Gastrocnemius medialis (tissue), 4 donors: ENCODE results near the gene GRIFIN. TPM values are rescaled to one million over a fixed set of nuclear protein-coding genes. Genes with fewer than 3 reads are reported as not detected.
"Not testable (repeated sequence)": the region's sequence is repeated elsewhere in the genome, so short reads cannot be mapped to it uniquely, and the experiment has no call there.

Experiments used
- ATAC-seq, 2 donors: fragments of 150-250 bp; one replicate each; pipeline ENCODE4 v1.9.1; 2016
- DNase-seq, 2 donors: peaks; one replicate each; pipeline ENCODE4 v3.0.0-alpha.2; 2019
- H3K27ac ChIP-seq, 4 donors: fragments of 200-600 bp; sonication (generic); 1 replicate in 1 of 4; 2 replicates in 3 of 4; pipeline ENCODE4 v1.5.1; 2016 to 2018; ENCODE audit warnings: mild to moderate bottlenecking in 2 of 4, moderate library complexity in 1 of 4
- H3K27me3 ChIP-seq, 3 donors: fragments of 200-600 bp; sonication (generic) in 2 of 3; 1 replicate in 1 of 3; 2 replicates in 2 of 3; pipeline versions ENCODE4 v1.5.1 to v1.6.0; 2016 to 2019; ENCODE audit warnings: mild to moderate bottlenecking in 1 of 3, moderate library complexity in 1 of 3
- H3K36me3 ChIP-seq, 2 donors: fragments of 200-600 bp; sonication (generic) in 1 of 2; one replicate each; pipeline ENCODE4 v1.5.1; 2017 to 2018
- H3K4me1 ChIP-seq, 2 donors: fragments of 200-600 bp; sonication (generic) in 1 of 2; one replicate each; pipeline ENCODE4 v1.5.1; 2016 to 2017; ENCODE audit warnings: mild to moderate bottlenecking in 2 of 2
- H3K4me3 ChIP-seq, 4 donors: fragments of 200-600 bp; sonication (generic) in 3 of 4; 1 replicate in 1 of 4; 2 replicates in 3 of 4; pipeline ENCODE4 v1.5.1; 2016 to 2019; ENCODE audit warnings: mild to moderate bottlenecking in 2 of 4
- H3K9me3 ChIP-seq, 3 donors: fragments of 200-600 bp; sonication (generic) in 2 of 3; 1 replicate in 1 of 3; 2 replicates in 2 of 3; pipeline ENCODE4 v1.5.1; 2016 to 2019
- CTCF ChIP-seq, 5 experiments: fragments of 450-650 bp in 3 of 5; fragments of 200-600 bp in 2 of 5; sonication (generic) in 2 of 5; IDR thresholded peaks in 4 of 5; conservative IDR thresholded peaks in 1 of 5; 1 replicate in 4 of 5; 2 replicates in 1 of 5; pipeline ENCODE4 v1.5.1; 2016 to 2019; ENCODE audit warnings: antibody characterized with exemption in 5 of 5, mild to moderate bottlenecking in 3 of 5, moderate library complexity in 3 of 5
- POLR2A ChIP-seq, 2 donors: fragments of 450-650 bp; IDR thresholded peaks; one replicate each; pipeline ENCODE4 v1.6.1; 2017; ENCODE audit warnings: antibody characterized with exemption in 2 of 2, mild to moderate bottlenecking in 2 of 2, moderate library complexity in 2 of 2
- in situ Hi-C, 4 donors: fragments of 200-750 bp; cut with MboI; loops; one replicate each; pipeline versions ENCODE4 v1.15.0 to v1.8.0; 2017; ENCODE audit warnings: low sequenced_read_pairs in 4 of 4
- intact Hi-C: fragments of 100-400 bp; cut with DNase I; formaldehyde crosslinking; loops from one replicate; pipeline ENCODE4 v1.15.1; 2023; ENCODE audit warnings: low total_unique reads
- total RNA-seq, 4 donors: library from RNA; depleted of rRNA; stranded (reverse); fragments of >200 nt; gene quantifications; one replicate each; pipeline versions ENCODE4 v1.1.0 to v1.2.3, GENCODE V29; 2016

The GRIFIN gene
- total RNA-seq, 4 donors from 2014 or later: not detected

- DNase-seq (no peak), ATAC-seq (no peak)
- in situ Hi-C loops (loop anchor here in 2 of 4 donors (25.0 kb wide), 1 partner anchor 214 kb away; the partner anchor contains the start of gene AMZ1 (in 2 of the 2)), intact Hi-C loops (no loop called here)
- TF ChIP-seq CTCF (IDR thresholded peaks at IDR 0.05 in 4 of 5, conservative IDR thresholded peaks at IDR 0.05 in 1 of 5): no peak
- H3K4me1 ChIP-seq: peaks cover 10% of the 10 kb centered on the region in 2 donors
- H3K27ac ChIP-seq: no peak overlapping the region
- H3K9me3 ChIP-seq: no peaks in the 10 kb centered on the region
- no peaks in the 10 kb centered on the region for H3K36me3 ChIP-seq
- H3K27me3 ChIP-seq: peaks cover 16 to 34% (median 27%) of the 10 kb centered on the region in 3 donors
- no peak overlapping the region for H3K4me3 ChIP-seq
Observed at GRCh38 chr7:2473496-2474180, 2.6 kb downstream of the GRIFIN start.

GRCh38 chr7:2472739-2473138 lies 3.5 kb downstream of the GRIFIN start:
- ATAC-seq: no peak
- TF ChIP-seq CTCF (IDR thresholded peaks at IDR 0.05 in 4 of 5, conservative IDR thresholded peaks at IDR 0.05 in 1 of 5): no peak
- TF ChIP-seq POLR2A (IDR thresholded peaks at IDR 0.05): no peak
- Histone ChIP-seq H3K27ac (no peak overlapping the region), H3K4me1 (peaks cover under 1 to 1% of the 10 kb centered on the region in 2 donors), H3K9me3 (no peaks in the 10 kb centered on the region), H3K4me3 (no peak overlapping the region), H3K27me3 (peaks cover 8 to 25% (median 18%) of the 10 kb centered on the region in 3 donors), H3K36me3 (no peaks in the 10 kb centered on the region)
- DNase-seq: no peak
- in situ Hi-C loops: loop anchor here in 2 of 4 donors (25.0 kb wide), 1 partner anchor 215 kb away; the partner anchor contains the start of gene AMZ1 (in 2 of the 2)
- intact Hi-C loops: no loop called here

- no peaks in the 10 kb centered on the region for H3K9me3 ChIP-seq
- H3K27ac ChIP-seq: no peak overlapping the region
- no peaks in the 10 kb centered on the region for H3K4me1 ChIP-seq
- H3K36me3 ChIP-seq: no peaks in the 10 kb centered on the region
- in situ Hi-C loops: loop anchor here in 2 of 4 donors (25.0 kb wide), 1 partner anchor 216 kb away; the partner anchor contains the start of gene AMZ1 (in 2 of the 2)
- TF ChIP-seq CTCF (IDR thresholded peaks at IDR 0.05 in 4 of 5, conservative IDR thresholded peaks at IDR 0.05 in 1 of 5): no peak
- TF ChIP-seq POLR2A (IDR thresholded peaks at IDR 0.05): no peak
- H3K27me3 ChIP-seq: peaks cover 8 to 17% (median 14%) of the 10 kb centered on the region in 3 donors
- no peak overlapping the region for H3K4me3 ChIP-seq
- intact Hi-C loops: loop anchor here (2.0 kb wide), 1 partner anchor 69 kb away; the partner anchor contains the start of gene CHST12
- DNase-seq: no peak
- no peak for ATAC-seq
Observed at GRCh38 chr7:2471396-2471795, 4.8 kb downstream of the GRIFIN start.

- intact Hi-C loops: loop anchor here (2.0 kb wide), 1 partner anchor 68 kb away; the partner anchor contains the start of gene CHST12
- no peaks in the 10 kb centered on the region for H3K9me3 ChIP-seq
- H3K4me3 ChIP-seq: no peak overlapping the region
- H3K36me3 ChIP-seq: no peaks in the 10 kb centered on the region
- H3K27me3 ChIP-seq: peaks cover 8 to 17% (median 14%) of the 10 kb centered on the region in 3 donors
- H3K4me1 ChIP-seq: no peaks in the 10 kb centered on the region
- in situ Hi-C loops: loop anchor here in 2 of 4 donors (25.0 kb wide), 1 partner anchor 216 kb away; the partner anchor contains the start of gene AMZ1 (in 2 of the 2)
- no peak for TF ChIP-seq POLR2A (IDR thresholded peaks at IDR 0.05)
- DNase-seq: no peak
- no peak overlapping the region for H3K27ac ChIP-seq
- no peak for ATAC-seq
Observed at GRCh38 chr7:2471022-2471329, 5.2 kb downstream of the GRIFIN start.

- Histone ChIP-seq H3K36me3 (no peaks in the 10 kb centered on the region), H3K27me3 (peaks cover 8 to 17% (median 14%) of the 10 kb centered on the region in 3 donors), H3K4me1 (no peaks in the 10 kb centered on the region), H3K9me3 (no peaks in the 10 kb centered on the region), H3K4me3 (no peak overlapping the region), H3K27ac (no peak overlapping the region)
- in situ Hi-C loops (loop anchor here in 2 of 4 donors (25.0 kb wide), 1 partner anchor 217 kb away; the partner anchor contains the start of gene AMZ1 (in 2 of the 2)), intact Hi-C loops (loop anchor here (2.0 kb wide), 1 partner anchor 68 kb away; the partner anchor contains the start of gene CHST12)
- TF ChIP-seq CTCF (IDR thresholded peaks at IDR 0.05 in 4 of 5, conservative IDR thresholded peaks at IDR 0.05 in 1 of 5): no peak
- no peak for TF ChIP-seq POLR2A (IDR thresholded peaks at IDR 0.05)
- ATAC-seq: no peak
- DNase-seq: no peak
Observed at GRCh38 chr7:2470204-2471021, 5.8 kb downstream of the GRIFIN start.

- H3K4me1 ChIP-seq, H3K27ac ChIP-seq, ATAC-seq, H3K36me3 ChIP-seq, H3K4me3 ChIP-seq, DNase-seq, H3K9me3 ChIP-seq: not testable (repeated sequence)
- intact Hi-C loops: loop anchor here (2.0 kb wide), 2 partner anchors 19 to 67 kb away; partner anchors contain the start of gene CHST12
- in situ Hi-C loops: loop anchor here in 2 of 4 donors (25.0 kb wide), 1 partner anchor 218 kb away; the partner anchor contains the start of gene AMZ1 (in 2 of the 2)
- H3K27me3 ChIP-seq: peaks cover 8 to 17% (median 14%) of the 10 kb centered on the region in 3 donors
Observed at GRCh38 chr7:2469460-2470203, 6.6 kb downstream of the GRIFIN start.
